HL-60 (cell line): ENCODE data around the gene GRID2.

Source experiments
- CTCF ChIP-seq: IDR thresholded peaks from one replicate; pipeline ENCODE4 v1.5.1; 2011; ENCODE audit warnings: low read length, control low read depth, inconsistent platforms; ENCODE audit not compliant: insufficient read depth
- GABPA ChIP-seq: IDR thresholded peaks from 2 replicates; pipeline ENCODE4 v1.6.1; 2012; ENCODE audit warnings: low read depth
- POLR2AphosphoS5 ChIP-seq: IDR thresholded peaks from 2 replicates; pipeline ENCODE4 v1.6.1; 2012; ENCODE audit warnings: low read depth
- REST ChIP-seq: IDR thresholded peaks from 2 replicates; pipeline ENCODE4 v1.6.1; 2012; ENCODE audit warnings: low read depth; ENCODE audit not compliant: insufficient replicate concordance
- SPI1 ChIP-seq: IDR thresholded peaks from 2 replicates; pipeline ENCODE4 v1.6.1; 2012; ENCODE audit warnings: low read depth, mild to moderate bottlenecking, borderline replicate concordance

GRCh38 chr4:92488496-92488895, 184.7 kb downstream of the GRID2 start:
- TF ChIP-seq CTCF: no peak
- no peak for TF ChIP-seq REST
- TF ChIP-seq POLR2AphosphoS5: no peak
- no peak for TF ChIP-seq GABPA
- no peak for TF ChIP-seq SPI1
